ENCODE data around the gene CCDC30.
"Not testable (repeated sequence)": the region's sequence is repeated elsewhere in the genome, so short reads cannot be mapped to it uniquely, and the experiment has no call there.

CCDC30 gene

GRCh38 chr1:42453386-42453785 lies 9.7 kb upstream of the CCDC30 start:
- no peak for DNase-seq (ENCODE audit: low spot score)

GRCh38 chr1:42454403-42454802 lies 8.7 kb upstream of the CCDC30 start:
- no peak for DNase-seq (ENCODE audit: low spot score)

- DNase-seq (ENCODE audit: low spot score): peak; percentile 87
Measured at GRCh38 chr1:42456010-42456753, 6.9 kb upstream of the CCDC30 start, which contains the start of the genes PPCS and ZMYND12. PPCS (plus strand) TSS chr1:42456543; CDS start chr1:42456566, 23 bp downstream. ZMYND12 (minus strand) TSS chr1:42456022; CDS start chr1:42455997, 25 bp downstream.

GRCh38 chr1:42456754-42457089 lies 6.4 kb upstream of the CCDC30 start:
- peak; percentile 59 for DNase-seq (ENCODE audit: low spot score)

GRCh38 chr1:42461196-42461595 lies 1.9 kb upstream of the CCDC30 start:
- no peak for DNase-seq (ENCODE audit: low spot score)

- DNase-seq (ENCODE audit: low spot score): no peak
Measured at GRCh38 chr1:42463921-42464320, 835 bp downstream of the CCDC30 start.

GRCh38 chr1:42466030-42466429 lies 2.9 kb downstream of the CCDC30 start:
- no peak for DNase-seq (ENCODE audit: low spot score)

GRCh38 chr1:42469727-42470126 lies 6.6 kb downstream of the CCDC30 start:
- DNase-seq (ENCODE audit: low spot score): no peak

- DNase-seq (ENCODE audit: low spot score): no peak
Measured at GRCh38 chr1:42476605-42477004, 13.5 kb downstream of the CCDC30 start.

GRCh38 chr1:42477354-42477753 lies 14.3 kb downstream of the CCDC30 start:
- DNase-seq (ENCODE audit: low spot score): not testable (repeated sequence)

GRCh38 chr1:42477775-42478174 lies 14.7 kb downstream of the CCDC30 start:
- DNase-seq (ENCODE audit: low spot score): no peak

- no peak for DNase-seq (ENCODE audit: low spot score)
Measured at GRCh38 chr1:42479621-42480020, 16.5 kb downstream of the CCDC30 start.

GRCh38 chr1:42480921-42481320 lies 17.8 kb downstream of the CCDC30 start:
- no peak for DNase-seq (ENCODE audit: low spot score)

- no peak for DNase-seq (ENCODE audit: low spot score)
Measured at GRCh38 chr1:42482635-42483153, 19.6 kb downstream of the CCDC30 start.

- DNase-seq (ENCODE audit: low spot score): no peak
Measured at GRCh38 chr1:42484382-42484781, 21.3 kb downstream of the CCDC30 start.

- DNase-seq (ENCODE audit: low spot score): no peak
Measured at GRCh38 chr1:42490237-42490636, 27.2 kb downstream of the CCDC30 start.

- DNase-seq (ENCODE audit: low spot score): not testable (repeated sequence)
Measured at GRCh38 chr1:42502031-42502430, 38.9 kb downstream of the CCDC30 start.

GRCh38 chr1:42504535-42505128 lies 41.5 kb downstream of the CCDC30 start:
- no peak for DNase-seq (ENCODE audit: low spot score)

- no peak for DNase-seq (ENCODE audit: low spot score)
Measured at GRCh38 chr1:42506576-42506975, 43.5 kb downstream of the CCDC30 start.

- not testable (repeated sequence) for DNase-seq (ENCODE audit: low spot score)
Measured at GRCh38 chr1:42511581-42512155, 48.6 kb downstream of the CCDC30 start.

GRCh38 chr1:42518908-42519307 lies 55.8 kb downstream of the CCDC30 start:
- no peak for DNase-seq (ENCODE audit: low spot score)

GRCh38 chr1:42523171-42523570 lies 60.1 kb downstream of the CCDC30 start:
- no peak for DNase-seq (ENCODE audit: low spot score)

GRCh38 chr1:42524330-42524729 lies 61.2 kb downstream of the CCDC30 start:
- DNase-seq (ENCODE audit: low spot score): no peak

Data from CD4-positive, alpha-beta T cell treated with Interleukin-6 at 100 ng/mL for 8 hours (primary cell).